Gastroesophageal sphincter (tissue), 4 donors: ENCODE measurements around the gene RFNG. TPM values are rescaled to one million over a fixed set of nuclear protein-coding genes. Genes with fewer than 3 reads are reported as not detected.

Experiments
- ATAC-seq: fragments of 150-250 bp; one replicate; pipeline ENCODE4 v1.9.1; 2016; ENCODE audit warnings: mild to moderate bottlenecking, moderate library complexity
- H3K27ac ChIP-seq, 4 donors: fragments of 200-600 bp; sonication (generic) in 3 of 4; 1 replicate in 3 of 4; 2 replicates in 1 of 4; pipeline ENCODE4 v1.5.1; 2016 to 2019
- H3K27me3 ChIP-seq: fragments of 200-600 bp; sonication (generic); one replicate; pipeline ENCODE4 v1.5.1; 2019
- H3K36me3 ChIP-seq, 2 donors: fragments of 200-600 bp; sonication (generic); one replicate each; pipeline ENCODE4 v1.5.1; 2019; ENCODE audit warnings: control low read depth in 1 of 2
- H3K4me1 ChIP-seq, 3 donors: fragments of 200-600 bp; sonication (generic); 1 replicate in 2 of 3; 2 replicates in 1 of 3; pipeline ENCODE4 v1.5.1; 2016 to 2019; ENCODE audit warnings: control low read depth in 2 of 3
- H3K4me3 ChIP-seq, 2 donors: fragments of 200-600 bp; sonication (generic); one replicate each; pipeline ENCODE4 v1.5.1; 2019; ENCODE audit warnings: mild to moderate bottlenecking in 1 of 2, moderate library complexity in 1 of 2
- H3K9me3 ChIP-seq, 3 donors: fragments of 200-600 bp; sonication (generic); one replicate each; pipeline ENCODE4 v1.5.1; 2017 to 2019; ENCODE audit warnings: control low read depth in 2 of 3
- EP300 ChIP-seq: sonication (generic); formaldehyde crosslinking; IDR thresholded peaks from one replicate; pipeline ENCODE4 v1.6.1; 2017; ENCODE audit warnings: antibody characterized with exemption, mild to moderate bottlenecking
- POLR2A ChIP-seq, 2 donors: fragments of 450-650 bp; IDR thresholded peaks; one replicate each; pipeline ENCODE4 v1.6.1; 2017; ENCODE audit warnings: antibody characterized with exemption in 2 of 2, mild to moderate bottlenecking in 2 of 2, moderate library complexity in 1 of 2
- POLR2AphosphoS5 ChIP-seq: sonication (generic); formaldehyde crosslinking; IDR thresholded peaks from one replicate; pipeline ENCODE4 v1.6.1; 2017; ENCODE audit warnings: antibody characterized with exemption
- WGBS, 2 donors: methylation state at CpG; one replicate each; pipeline ENCODE4 v1.1.5; 2018; ENCODE audit warnings: low coverage in 1 of 2; 5-methylcytosine and 5-hydroxymethylcytosine counted together
- total RNA-seq, 4 donors: library from RNA; depleted of rRNA; stranded (reverse); fragments of >200 nt; gene quantifications; one replicate each; pipeline ENCODE4 v1.1.0, GENCODE V29; 2016
- TF ChIP-seq, protein P1 (sequence below), 4 experiments: fragments of 200-600 bp in 2 of 4; fragments of 450-650 bp in 2 of 4; sonication (generic) in 1 of 4; IDR thresholded peaks; one replicate each; pipeline ENCODE4 v1.5.1; 2017 to 2019; ENCODE audit warnings: antibody characterized with exemption in 4 of 4, mild to moderate bottlenecking in 2 of 4, moderate library complexity in 2 of 4

The RFNG gene
- total RNA-seq, 4 donors from 2014 or later: 28.8 to 48.2 (median 34.3) TPM

DNA sequence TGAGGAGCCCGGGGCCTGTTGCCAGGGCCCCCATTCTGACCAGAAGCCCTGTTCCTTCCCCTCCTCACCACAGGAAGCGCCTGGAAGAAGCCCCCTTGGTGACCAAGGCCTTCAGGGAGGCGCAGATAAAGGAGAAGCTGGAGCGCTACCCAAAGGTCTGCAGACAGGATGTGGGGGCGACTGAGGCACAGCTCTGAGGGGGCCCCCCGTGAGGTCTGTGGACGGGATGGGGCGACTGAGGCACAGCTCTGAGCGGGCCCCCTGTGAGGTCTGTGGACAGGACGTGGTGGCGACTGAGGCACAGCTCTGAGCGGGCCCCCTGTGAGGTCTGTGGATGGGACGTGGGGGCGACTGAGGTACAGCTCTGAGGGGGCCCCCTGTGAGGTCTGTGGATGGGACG, 42.2 kb downstream of the RFNG start:
- H3K4me1 ChIP-seq: peaks cover 0 to 26% (median 5%) of the 10 kb centered on the region in 3 donors
- peaks cover 0 to 34% of the 10 kb centered on the region in 2 donors for H3K36me3 ChIP-seq
- no peaks in the 10 kb centered on the region for H3K27me3 ChIP-seq
- WGBS, 2 donors: 89 to 100% methylated on average over 1 to 3 of the region's 15 CpGs
- H3K9me3 ChIP-seq: no peaks in the 10 kb centered on the region
- TF ChIP-seq POLR2AphosphoS5 (no peak), POLR2A (IDR thresholded peaks at IDR 0.05) (no peak), EP300 (no peak)
- TF ChIP-seq, protein P1, sequence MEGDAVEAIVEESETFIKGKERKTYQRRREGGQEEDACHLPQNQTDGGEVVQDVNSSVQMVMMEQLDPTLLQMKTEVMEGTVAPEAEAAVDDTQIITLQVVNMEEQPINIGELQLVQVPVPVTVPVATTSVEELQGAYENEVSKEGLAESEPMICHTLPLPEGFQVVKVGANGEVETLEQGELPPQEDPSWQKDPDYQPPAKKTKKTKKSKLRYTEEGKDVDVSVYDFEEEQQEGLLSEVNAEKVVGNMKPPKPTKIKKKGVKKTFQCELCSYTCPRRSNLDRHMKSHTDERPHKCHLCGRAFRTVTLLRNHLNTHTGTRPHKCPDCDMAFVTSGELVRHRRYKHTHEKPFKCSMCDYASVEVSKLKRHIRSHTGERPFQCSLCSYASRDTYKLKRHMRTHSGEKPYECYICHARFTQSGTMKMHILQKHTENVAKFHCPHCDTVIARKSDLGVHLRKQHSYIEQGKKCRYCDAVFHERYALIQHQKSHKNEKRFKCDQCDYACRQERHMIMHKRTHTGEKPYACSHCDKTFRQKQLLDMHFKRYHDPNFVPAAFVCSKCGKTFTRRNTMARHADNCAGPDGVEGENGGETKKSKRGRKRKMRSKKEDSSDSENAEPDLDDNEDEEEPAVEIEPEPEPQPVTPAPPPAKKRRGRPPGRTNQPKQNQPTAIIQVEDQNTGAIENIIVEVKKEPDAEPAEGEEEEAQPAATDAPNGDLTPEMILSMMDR (IDR thresholded peaks at IDR 0.05): no peak
- no peak overlapping the region for H3K4me3 ChIP-seq
- H3K27ac ChIP-seq: no peak overlapping the region
- ATAC-seq: no peak

DNA sequence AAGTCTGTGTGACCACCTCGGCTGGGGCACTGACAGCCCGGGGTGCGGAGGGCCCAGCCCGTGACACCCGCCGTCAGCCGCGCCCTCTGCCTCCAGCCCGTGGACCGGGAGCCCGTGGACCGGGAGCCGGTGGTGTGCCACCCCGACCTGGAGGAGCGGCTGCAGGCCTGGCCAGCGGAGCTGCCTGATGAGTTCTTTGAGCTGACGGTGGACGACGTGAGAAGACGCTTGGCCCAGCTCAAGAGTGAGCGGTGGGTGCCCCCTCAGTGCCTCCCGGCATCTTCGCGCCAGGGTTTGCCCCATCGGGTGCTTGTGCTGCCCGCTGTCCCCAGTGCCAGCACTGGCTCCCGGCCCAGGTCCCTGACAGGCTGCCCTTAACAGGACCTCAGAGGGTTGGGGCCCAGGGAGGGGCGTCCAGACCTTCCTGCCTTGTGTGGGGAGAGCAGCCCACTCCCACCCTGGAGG, 42.6 kb downstream of the RFNG start:
- 80% methylated on average over 1 of the region's 28 CpGs; no CpG with 5 or more reads in 1 of the 2 donors for WGBS, 2 donors
- no peak for ATAC-seq

DNA sequence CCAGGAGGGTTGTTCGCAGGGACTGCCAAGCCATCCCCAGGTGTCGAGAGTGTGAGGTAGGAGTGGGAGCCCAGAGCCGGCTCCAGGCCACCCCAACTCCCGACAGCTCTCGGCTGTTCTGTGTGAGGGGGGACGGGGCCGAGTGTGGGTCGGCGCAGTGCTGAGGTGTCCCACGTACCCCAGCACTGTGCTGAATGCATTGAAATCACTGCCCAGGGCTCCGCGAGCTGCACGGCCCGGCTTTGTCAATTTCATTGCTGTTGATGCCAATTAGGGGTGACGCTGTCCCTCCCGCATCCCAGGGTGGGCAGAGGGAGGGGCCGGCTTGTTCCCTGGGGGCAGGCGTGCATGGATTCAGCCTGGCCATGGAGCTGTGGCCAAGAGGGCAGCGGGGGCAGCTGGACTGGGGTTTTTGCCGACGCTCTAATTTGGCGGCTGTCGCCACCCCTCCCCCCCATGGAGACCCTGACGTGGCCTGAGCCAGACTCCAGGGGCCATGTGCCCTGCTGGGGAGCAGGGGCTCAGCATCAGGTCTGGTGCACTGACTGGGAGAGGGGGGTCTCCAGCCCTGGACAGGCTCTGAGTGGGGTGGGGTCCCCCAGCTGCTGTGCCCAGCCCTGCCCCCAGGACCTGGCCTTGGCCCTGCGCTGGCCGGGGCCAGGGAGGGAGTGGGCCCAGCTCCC, 43.2 kb downstream of the RFNG start:
- H3K27ac ChIP-seq: no peak overlapping the region
- WGBS, 2 donors: no CpG with 5 or more reads among the region's 26 CpGs
- no peak for ATAC-seq
- H3K36me3 ChIP-seq: peaks cover 0 to 34% of the 10 kb centered on the region in 2 donors
- no peaks in the 10 kb centered on the region for H3K27me3 ChIP-seq
- no peaks in the 10 kb centered on the region for H3K9me3 ChIP-seq
- no peak for TF ChIP-seq POLR2AphosphoS5
- no peak for TF ChIP-seq POLR2A (IDR thresholded peaks at IDR 0.05)
- no peak for TF ChIP-seq EP300
- TF ChIP-seq, protein P1 (IDR thresholded peaks at IDR 0.05): no peak
- H3K4me3 ChIP-seq: no peak overlapping the region
- H3K4me1 ChIP-seq: peaks cover 0 to 36% (median 16%) of the 10 kb centered on the region in 3 donors

More for the DNA sequence above, 42.6 kb downstream of the RFNG start:
- TF ChIP-seq POLR2A (IDR thresholded peaks at IDR 0.05): no peak
- TF ChIP-seq POLR2AphosphoS5: no peak
- no peak for TF ChIP-seq EP300
- TF ChIP-seq, protein P1 (IDR thresholded peaks at IDR 0.05): no peak
- H3K27ac ChIP-seq: no peak overlapping the region
- peaks cover 0 to 34% of the 10 kb centered on the region in 2 donors for H3K36me3 ChIP-seq
- peaks cover 0 to 30% (median 10%) of the 10 kb centered on the region in 3 donors for H3K4me1 ChIP-seq
- H3K9me3 ChIP-seq: no peaks in the 10 kb centered on the region
- H3K27me3 ChIP-seq: no peaks in the 10 kb centered on the region
- no peak overlapping the region for H3K4me3 ChIP-seq

DNA sequence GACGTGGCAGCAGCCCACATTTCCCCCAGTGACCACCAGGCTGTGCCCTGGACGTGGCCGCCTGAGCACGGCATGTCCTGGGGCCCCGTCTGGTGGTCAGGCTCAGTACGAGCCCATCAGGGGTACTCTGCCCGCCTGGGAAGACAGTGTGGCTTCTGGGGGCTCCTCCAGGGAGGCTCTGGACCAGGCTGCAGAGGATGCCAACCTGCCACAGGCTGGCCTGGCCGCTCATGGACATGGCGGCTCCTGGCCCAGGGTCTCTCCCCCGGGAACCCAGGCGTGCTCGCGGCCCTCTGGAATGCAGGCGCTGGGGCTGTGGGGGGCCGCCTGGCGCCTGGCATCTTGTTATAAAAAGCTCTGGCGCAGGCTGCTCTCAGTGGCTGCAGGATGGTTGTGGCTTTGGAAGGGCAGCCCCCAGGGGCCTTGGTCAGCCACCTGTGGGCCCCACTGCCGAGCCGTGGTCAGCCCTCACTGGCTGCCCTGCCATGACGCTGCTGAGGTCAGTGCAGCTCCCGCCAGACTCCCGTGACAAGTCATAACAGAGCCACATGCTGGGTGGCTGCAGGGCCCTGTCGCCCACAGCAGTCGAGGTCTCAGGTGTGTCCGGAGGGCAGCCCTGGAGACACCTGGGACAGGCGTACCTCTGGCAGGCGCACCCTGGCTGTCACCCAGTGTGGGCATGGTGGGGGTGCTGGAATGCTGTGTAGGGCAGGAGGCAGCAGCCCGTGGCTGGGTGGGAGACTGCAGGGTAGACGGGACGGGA, 43.9 kb downstream of the RFNG start:
- Histone ChIP-seq H3K27me3 (no peaks in the 10 kb centered on the region), H3K27ac (no peak overlapping the region), H3K4me1 (peaks cover 0 to 43% (median 21%) of the 10 kb centered on the region in 3 donors), H3K4me3 (no peak overlapping the region), H3K36me3 (peaks cover 0 to 34% of the 10 kb centered on the region in 2 donors), H3K9me3 (no peaks in the 10 kb centered on the region)
- no peak for TF ChIP-seq POLR2AphosphoS5
- TF ChIP-seq, protein P1 (IDR thresholded peaks at IDR 0.05): no peak
- no peak for ATAC-seq
- WGBS, 2 donors: no CpG with 5 or more reads among the region's 30 CpGs
